ENCODE measurements around the gene POC1A. TPM values are rescaled to one million over a fixed set of nuclear protein-coding genes. Genes with fewer than 3 reads are reported as not detected.
A peak's percentile ranks its signal among the peaks of the same experiment; 100 is the strongest.

The POC1A gene
- total RNA-seq, 1 experiment from 2014 or later = 43.0 TPM

DNA sequence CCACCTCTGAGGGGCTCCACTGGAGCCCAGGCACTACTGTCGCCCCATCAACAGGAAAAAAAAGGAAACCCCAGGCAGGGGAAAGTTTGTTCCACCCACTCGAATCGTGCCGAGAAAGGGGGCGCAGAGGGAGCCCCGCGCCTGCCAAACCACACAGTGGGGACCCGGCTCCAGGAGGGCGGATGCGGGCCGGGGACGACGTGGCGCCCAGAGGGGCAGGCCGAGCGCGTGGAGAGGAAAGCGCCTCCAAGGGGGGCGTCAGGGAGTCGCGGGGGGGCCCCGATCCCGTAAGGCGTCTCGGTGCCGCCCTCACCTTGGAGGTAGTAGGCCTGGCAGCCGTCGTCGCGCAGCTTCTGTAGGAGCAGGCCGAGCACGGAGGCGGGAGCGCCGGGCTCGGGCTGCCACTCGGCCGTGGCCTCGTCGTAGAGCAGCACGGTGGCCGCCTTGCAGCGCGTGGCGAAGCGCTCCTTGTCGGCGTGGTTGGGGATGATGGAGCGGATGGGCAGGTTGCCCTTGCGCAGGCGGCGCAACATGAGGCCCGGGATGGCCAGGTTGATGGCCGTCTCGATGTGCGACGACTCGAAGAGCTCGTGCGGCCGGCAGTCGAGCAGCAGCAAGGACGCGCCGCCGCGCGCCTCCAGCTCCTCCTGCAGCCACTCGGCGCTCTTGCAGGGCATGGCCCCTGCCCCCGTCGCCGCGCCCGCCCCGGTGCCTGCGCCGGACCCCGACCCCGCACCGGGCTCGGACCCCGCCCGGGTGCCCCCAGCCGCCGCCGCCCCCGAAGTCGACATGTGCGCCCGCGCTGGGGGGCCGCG lies 98.5 kb downstream of the POC1A start:
- Histone ChIP-seq H3K27ac (ENCODE audit: low read length) (peak overlapping the region; percentile 56), H3K4me2 (ENCODE audit: low read length) (peak overlapping the region; percentile 98), H3K9ac (ENCODE audit: low read length) (peak overlapping the region; percentile 97), H3K9me2 (replicated peaks; ENCODE audit: low read length) (no peaks in the 10 kb centered on the region), H3K4me1 (ENCODE audit: insufficient read depth, low read length) (peaks cover 40% of the 10 kb centered on the region), H4K20me1 (ENCODE audit: low read length) (peaks cover 10% of the 10 kb centered on the region), H2AFZ (ENCODE audit: low read length) (peak overlapping the region; percentile 29; the same call in 1 of the 2 replicates), H3K36me3 (ENCODE audit: low read depth, low read length) (peaks cover 29% of the 10 kb centered on the region), H3K27me3 (ENCODE audit: low read length) (no peaks in the 10 kb centered on the region), H3F3A (ENCODE audit: low read length, unreplicated experiment) (no peaks in the 10 kb centered on the region), H3K79me2 (ENCODE audit: low read length) (peaks cover 53% of the 10 kb centered on the region), H3K4me3 (ENCODE audit: low read length) (peak overlapping the region; percentile 92), H3K9me3 (ENCODE audit: low read length) (no peaks in the 10 kb centered on the region)
- intact Hi-C loops (cut with micrococcal nuclease) = loop anchor here (2.0 to 10.0 kb wide), 3 partner anchors 73 to 222 kb away; partner anchors contain the start of gene WDR82
- BruUV-seq (replicated peaks) = no TSS peak
- TF ChIP-seq, protein P1, sequence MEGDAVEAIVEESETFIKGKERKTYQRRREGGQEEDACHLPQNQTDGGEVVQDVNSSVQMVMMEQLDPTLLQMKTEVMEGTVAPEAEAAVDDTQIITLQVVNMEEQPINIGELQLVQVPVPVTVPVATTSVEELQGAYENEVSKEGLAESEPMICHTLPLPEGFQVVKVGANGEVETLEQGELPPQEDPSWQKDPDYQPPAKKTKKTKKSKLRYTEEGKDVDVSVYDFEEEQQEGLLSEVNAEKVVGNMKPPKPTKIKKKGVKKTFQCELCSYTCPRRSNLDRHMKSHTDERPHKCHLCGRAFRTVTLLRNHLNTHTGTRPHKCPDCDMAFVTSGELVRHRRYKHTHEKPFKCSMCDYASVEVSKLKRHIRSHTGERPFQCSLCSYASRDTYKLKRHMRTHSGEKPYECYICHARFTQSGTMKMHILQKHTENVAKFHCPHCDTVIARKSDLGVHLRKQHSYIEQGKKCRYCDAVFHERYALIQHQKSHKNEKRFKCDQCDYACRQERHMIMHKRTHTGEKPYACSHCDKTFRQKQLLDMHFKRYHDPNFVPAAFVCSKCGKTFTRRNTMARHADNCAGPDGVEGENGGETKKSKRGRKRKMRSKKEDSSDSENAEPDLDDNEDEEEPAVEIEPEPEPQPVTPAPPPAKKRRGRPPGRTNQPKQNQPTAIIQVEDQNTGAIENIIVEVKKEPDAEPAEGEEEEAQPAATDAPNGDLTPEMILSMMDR (conservative IDR thresholded peaks at IDR 0.05; ENCODE audit: low read depth, low read length) = no peak
- TF ChIP-seq EZH2 (IDR thresholded peaks at IDR 0.05; ENCODE audit: low read length, unreplicated experiment) (no peak), EZH2phosphoT487 (IDR thresholded peaks at IDR 0.05; ENCODE audit: borderline replicate concordance, low read length) (no peak)
- ATAC-seq (0 out of 2 replicates have a peak, but pooled peaks have one; percentile 1), DNase-seq (peak; percentile 51)
- POLR2A ChIA-PET (ENCODE audit: unreplicated experiment) = interaction anchor here (0.5 to 1.0 kb wide), 4 partner anchors 60 to 119 kb away, joined by 3 to 6 read pairs (median 4); partner anchors contain the start of genes POC1A and RPL29
- CTCF ChIA-PET = interaction anchor here (0.5 to 0.9 kb wide), 4 partner anchors 18 to 67 kb away, joined by 3 read pairs; no protein-coding TSS in a partner anchor

DNA sequence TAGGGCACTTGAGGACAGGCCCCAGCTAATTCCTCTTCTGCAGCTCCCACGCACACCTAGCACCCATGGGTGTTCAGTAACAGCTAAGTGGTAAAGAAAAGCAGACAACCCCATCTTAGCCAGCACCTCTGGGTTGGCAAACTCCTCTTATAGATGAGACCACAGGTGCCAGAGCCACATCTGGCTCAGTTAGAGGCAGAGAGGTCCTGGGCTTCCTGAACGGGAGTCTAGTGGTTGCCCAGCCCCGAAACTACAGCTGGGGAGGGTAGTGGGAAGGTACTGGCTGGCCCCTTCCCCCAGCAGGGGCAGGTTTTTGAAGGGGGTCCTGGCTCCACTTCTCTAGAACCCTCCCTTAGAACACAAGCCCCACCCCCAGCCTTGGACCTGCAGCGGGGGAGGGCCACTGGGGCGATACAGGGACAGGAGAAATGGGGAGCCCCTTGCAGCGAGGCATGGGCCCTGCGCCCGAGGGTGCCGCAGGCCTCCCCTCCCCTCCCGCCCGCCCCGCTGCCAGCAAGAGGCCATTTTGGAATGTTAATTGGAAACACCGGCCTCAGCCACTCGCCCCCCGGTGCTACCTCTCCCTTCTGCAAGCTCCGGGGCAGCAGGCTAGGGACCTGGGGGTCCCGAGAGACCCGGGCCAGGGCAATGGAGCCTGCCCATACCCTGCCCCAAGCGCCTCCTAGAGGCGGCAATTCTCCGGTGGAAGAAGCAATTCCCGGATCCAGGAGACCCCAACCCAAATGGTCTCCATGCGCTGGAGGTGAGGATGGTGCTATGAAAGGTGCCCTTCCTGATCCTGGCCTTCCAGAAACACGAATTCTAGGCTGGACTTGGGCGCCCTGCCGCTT lies 99.3 kb downstream of the POC1A start:
- Histone ChIP-seq H3K79me2 (ENCODE audit: low read length) (peaks cover 59% of the 10 kb centered on the region), H3K9ac (ENCODE audit: low read length) (peak overlapping the region; percentile 97), H3K36me3 (ENCODE audit: low read depth, low read length) (peaks cover 38% of the 10 kb centered on the region), H4K20me1 (ENCODE audit: low read length) (peaks cover 10% of the 10 kb centered on the region), H3K27ac (ENCODE audit: low read length) (peak overlapping the region; percentile 56), H3K4me1 (ENCODE audit: insufficient read depth, low read length) (peaks cover 40% of the 10 kb centered on the region), H3F3A (ENCODE audit: low read length, unreplicated experiment) (no peaks in the 10 kb centered on the region), H3K4me2 (ENCODE audit: low read length) (peak overlapping the region; percentile 98), H3K27me3 (ENCODE audit: low read length) (no peaks in the 10 kb centered on the region), H3K4me3 (ENCODE audit: low read length) (peak overlapping the region; percentile 92), H3K9me3 (ENCODE audit: low read length) (no peaks in the 10 kb centered on the region), H2AFZ (ENCODE audit: low read length) (peak overlapping the region; percentile 29; the same call in 1 of the 2 replicates), H3K9me2 (replicated peaks; ENCODE audit: low read length) (no peaks in the 10 kb centered on the region)
- BruUV-seq (replicated peaks) = TSS peak; percentile 17
- intact Hi-C loops (cut with micrococcal nuclease) = loop anchor here (5.0 to 10.0 kb wide), 2 partner anchors 160 to 222 kb away; partner anchors contain the start of gene WDR82
- DNase-seq (no peak), ATAC-seq (no peak)
- ChIA-PET CTCF (no interaction called here), POLR2A (ENCODE audit: unreplicated experiment) (interaction anchor here (1.0 kb wide), 1 partner anchor 100 kb away, joined by 3 read pairs; the partner anchor contains the start of gene POC1A)
- no peak for TF ChIP-seq EZH2 (IDR thresholded peaks at IDR 0.05; ENCODE audit: low read length, unreplicated experiment)
- TF ChIP-seq, protein P1 (conservative IDR thresholded peaks at IDR 0.05; ENCODE audit: low read depth, low read length) = peak; percentile 56
